Fibroblast of the aortic adventitia (primary cell): ENCODE results near the gene HSD11B2. TPM values are rescaled to one million over a fixed set of nuclear protein-coding genes. Genes with fewer than 3 reads are reported as not detected.

Source experiments
- DNase-seq: peaks from one replicate; pipeline ENCODE4 v3.0.0-alpha.2; 2010; ENCODE audit warnings: low read depth
- H3K4me3 ChIP-seq: 2 replicates; pipeline ENCODE4 v1.5.1; 2011; ENCODE audit warnings: low read depth, mild to moderate bottlenecking, control low read depth, low read length, moderate library complexity
- small RNA-seq: library from RNA; depleted of rRNA; stranded (forward); fragments of <200 nt; gene quantifications from one replicate; pipeline ENCODE3, GENCODE V24; 2012
- total RNA-seq: library from RNA; depleted of rRNA; stranded (reverse); fragments of >200 nt; gene quantifications from 2 replicates; pipeline ENCODE4 v1.2.3, GENCODE V29; 2012; ENCODE audit warnings: low replicate concordance
- TF ChIP-seq, protein P1 (sequence below): IDR thresholded peaks from 2 replicates; pipeline ENCODE4 v1.5.1; 2011; ENCODE audit warnings: mild to moderate bottlenecking, low read length, control low read depth, inconsistent platforms; ENCODE audit not compliant: insufficient read depth

Gene HSD11B2
- total RNA-seq, 1 donor = not detected

DNA sequence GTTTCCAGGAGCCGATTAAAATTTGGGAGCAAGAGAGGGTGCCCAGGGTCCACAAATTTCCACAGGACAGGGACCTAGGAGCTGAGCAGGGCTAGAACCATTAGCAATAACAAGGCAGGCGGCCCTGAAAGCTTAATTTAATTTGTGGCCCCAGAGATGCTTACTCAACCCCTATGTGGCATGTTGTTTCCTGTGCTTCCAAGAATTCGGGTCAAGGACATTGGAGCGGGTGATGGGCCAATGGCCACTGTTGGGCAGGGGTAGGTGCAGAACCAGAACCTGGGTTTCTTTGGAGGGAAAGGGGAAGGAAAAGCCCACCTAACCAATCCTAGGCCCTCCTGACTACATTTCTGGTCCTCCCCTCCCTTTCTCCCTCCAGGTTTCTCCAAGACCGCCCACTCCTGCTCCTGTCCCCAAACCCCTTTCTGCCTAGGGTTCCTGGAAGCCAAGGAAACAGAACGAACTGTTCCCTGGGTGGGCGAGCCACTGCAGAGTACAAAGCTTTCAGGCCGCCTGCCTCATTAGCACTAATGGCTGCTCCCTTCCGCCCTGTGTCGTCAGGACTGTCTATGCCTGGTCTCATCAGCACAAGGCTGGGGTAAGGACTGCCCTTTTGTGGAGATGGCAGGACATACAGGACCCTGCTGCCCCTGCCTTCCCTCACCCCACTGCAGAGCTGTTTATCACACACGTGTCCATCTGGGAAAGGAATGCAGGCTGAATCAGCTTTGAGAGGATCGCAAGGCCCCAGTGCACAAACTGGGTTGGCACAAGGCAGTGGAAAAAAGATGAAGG, 53.0 kb downstream of the HSD11B2 start:
- TF ChIP-seq, protein P1, sequence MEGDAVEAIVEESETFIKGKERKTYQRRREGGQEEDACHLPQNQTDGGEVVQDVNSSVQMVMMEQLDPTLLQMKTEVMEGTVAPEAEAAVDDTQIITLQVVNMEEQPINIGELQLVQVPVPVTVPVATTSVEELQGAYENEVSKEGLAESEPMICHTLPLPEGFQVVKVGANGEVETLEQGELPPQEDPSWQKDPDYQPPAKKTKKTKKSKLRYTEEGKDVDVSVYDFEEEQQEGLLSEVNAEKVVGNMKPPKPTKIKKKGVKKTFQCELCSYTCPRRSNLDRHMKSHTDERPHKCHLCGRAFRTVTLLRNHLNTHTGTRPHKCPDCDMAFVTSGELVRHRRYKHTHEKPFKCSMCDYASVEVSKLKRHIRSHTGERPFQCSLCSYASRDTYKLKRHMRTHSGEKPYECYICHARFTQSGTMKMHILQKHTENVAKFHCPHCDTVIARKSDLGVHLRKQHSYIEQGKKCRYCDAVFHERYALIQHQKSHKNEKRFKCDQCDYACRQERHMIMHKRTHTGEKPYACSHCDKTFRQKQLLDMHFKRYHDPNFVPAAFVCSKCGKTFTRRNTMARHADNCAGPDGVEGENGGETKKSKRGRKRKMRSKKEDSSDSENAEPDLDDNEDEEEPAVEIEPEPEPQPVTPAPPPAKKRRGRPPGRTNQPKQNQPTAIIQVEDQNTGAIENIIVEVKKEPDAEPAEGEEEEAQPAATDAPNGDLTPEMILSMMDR = no peak
- DNase-seq = no peak
- H3K4me3 ChIP-seq = no peak overlapping the region

DNA sequence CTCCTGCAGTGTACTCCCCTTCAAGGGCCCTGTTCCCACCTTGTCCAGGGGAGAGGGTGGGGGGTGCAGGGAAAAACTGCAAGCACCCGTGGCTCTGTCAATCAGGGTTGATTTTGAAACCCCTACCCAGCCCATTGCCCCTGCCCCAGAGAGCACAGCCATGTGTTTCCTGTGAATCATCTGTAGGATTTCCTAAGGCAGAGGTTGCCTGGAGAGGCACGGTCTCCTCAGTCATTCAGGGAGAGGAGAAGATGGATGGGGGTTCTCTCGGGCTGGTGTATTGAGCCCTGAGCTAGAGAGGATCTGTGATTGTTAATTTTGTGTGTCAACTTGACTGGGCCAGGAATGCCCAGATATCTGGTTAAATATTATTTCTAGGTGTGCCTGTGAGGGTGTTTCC, 55.9 kb downstream of the HSD11B2 start:
- TF ChIP-seq, protein P1 = no peak
- DNase-seq = no peak

More for the DNA sequence above, 55.9 kb downstream of the HSD11B2 start:
- no peak overlapping the region for H3K4me3 ChIP-seq

Small RNA genes lying within 50 kb of the gene (small RNA-seq; reads per million reads assigned to genes)
- not detected for gene RNU1-123P

Other genes starting within 250 kb of the HSD11B2 start
- 8.6 and 9.9 TPM in 2 replicates for gene MATCAP1, start 247.2 kb upstream of the HSD11B2 start, total RNA-seq
- gene EXOC3L1, start 241.0 kb upstream of the HSD11B2 start, total RNA-seq = 0.98 TPM in 1 of 2 replicates, not detected in the other
- 31.9 and 47.5 TPM in 2 replicates for gene E2F4, start 239.0 kb upstream of the HSD11B2 start, total RNA-seq
- 0.09 and 0.33 TPM in 2 replicates for gene ELMO3, start 232.0 kb upstream of the HSD11B2 start, total RNA-seq
- 21.8 and 24.3 TPM in 2 replicates for gene TMEM208, start 204.0 kb upstream of the HSD11B2 start, total RNA-seq
- 14.1 and 19.7 TPM in 2 replicates for gene FHOD1, start 183.6 kb upstream of the HSD11B2 start, total RNA-seq
- 0.65 and 1.4 TPM in 2 replicates for gene SLC9A5, start 182.1 kb upstream of the HSD11B2 start, total RNA-seq
- 13.3 and 24.3 TPM in 2 replicates for gene PLEKHG4, start 151.6 kb upstream of the HSD11B2 start, total RNA-seq
- gene KCTD19, start 104.4 kb upstream of the HSD11B2 start, total RNA-seq = not detected in 2 replicates
- not detected in 2 replicates for gene LRRC36, start 104.3 kb upstream of the HSD11B2 start, total RNA-seq
- 0.74 and 0.99 TPM in 2 replicates for gene TPPP3, start 37.6 kb upstream of the HSD11B2 start, total RNA-seq
- 7.1 and 7.6 TPM in 2 replicates for gene ZDHHC1, start 14.6 kb upstream of the HSD11B2 start, total RNA-seq
- 47.8 and 114 TPM in 2 replicates for gene ATP6V0D1, start 50.0 kb downstream of the HSD11B2 start, total RNA-seq
- not detected in 2 replicates for gene AGRP, start 52.4 kb downstream of the HSD11B2 start, total RNA-seq
- 29.3 and 64.7 TPM in 2 replicates for gene RIPOR1, start 97.7 kb downstream of the HSD11B2 start, total RNA-seq
- 22.1 and 34.3 TPM in 2 replicates for gene CTCF, start 131.4 kb downstream of the HSD11B2 start, total RNA-seq
- 0.09 and 0.49 TPM in 2 replicates for gene CARMIL2, start 214.0 kb downstream of the HSD11B2 start, total RNA-seq
- gene ACD, start 229.1 kb downstream of the HSD11B2 start, total RNA-seq = 8.8 and 23.1 TPM in 2 replicates
- gene PARD6A, start 229.8 kb downstream of the HSD11B2 start, total RNA-seq = 1.4 TPM in 1 of 2 replicates, not detected in the other
- gene ENKD1, start 235.6 kb downstream of the HSD11B2 start, total RNA-seq = 14.1 and 19.2 TPM in 2 replicates
- 3.3 and 14.8 TPM in 2 replicates for gene C16orf86, start 235.7 kb downstream of the HSD11B2 start, total RNA-seq